Testis (tissue), 3 donors: ENCODE results near the gene SND1. TPM values are rescaled to one million over a fixed set of nuclear protein-coding genes. Genes with fewer than 3 reads are reported as not detected.
A peak's percentile ranks its signal among the peaks of the same experiment; 100 is the strongest.

Experiments used
- DNase-seq: peaks from one replicate; pipeline ENCODE4 v3.0.0-alpha.2; 2019
- H3K27ac ChIP-seq, 2 donors: fragments of 200-600 bp; sonication (generic); one replicate each; pipeline ENCODE4 v1.5.1; 2019
- H3K27me3 ChIP-seq: fragments of 200-600 bp; sonication (generic); one replicate; pipeline ENCODE4 v1.5.1; 2019
- H3K36me3 ChIP-seq: fragments of 200-600 bp; sonication (generic); one replicate; pipeline ENCODE4 v1.5.1; 2017; ENCODE audit warnings: low read depth; ENCODE audit errors: missing control alignments
- H3K4me1 ChIP-seq: fragments of 200-600 bp; sonication (generic); one replicate; pipeline ENCODE4 v1.5.1; 2019
- H3K4me3 ChIP-seq, 2 donors: fragments of 200-600 bp; sonication (generic); one replicate each; pipeline ENCODE4 v1.5.1; 2017 to 2019
- H3K9me3 ChIP-seq: fragments of 200-600 bp; sonication (generic); one replicate; pipeline ENCODE4 v1.5.1; 2017
- POLR2A ChIP-seq: fragments of 450-650 bp; IDR thresholded peaks from one replicate; pipeline ENCODE4 v1.6.1; 2017; ENCODE audit warnings: antibody characterized with exemption, mild to moderate bottlenecking, moderate library complexity
- WGBS, 2 donors: methylation state at CpG; one replicate each; pipeline ENCODE4 v1.1.5; 2018; 5-methylcytosine and 5-hydroxymethylcytosine counted together
- intact Hi-C: fragments of 100-400 bp; cut with DNase I; formaldehyde crosslinking; loops from one replicate; pipeline ENCODE4 v1.15.1; 2023; ENCODE audit warnings: low total_unique reads
- polyA plus RNA-seq: library from polyadenylated mRNA; stranded (reverse); fragments of 350-450 nt; fragmentation: Illumina TruSeq; extraction: RNeasy Lipid Tissue Mini Kit (QIAGEN cat#74804); gene quantifications from one replicate; pipeline ENCODE4 v1.2.3, GENCODE V29; 2014; ENCODE audit warnings: low read depth, low replicate concordance; ENCODE audit not compliant: insufficient read depth
- total RNA-seq, 2 donors: library from RNA; depleted of rRNA; stranded (reverse); fragments of >200 nt; gene quantifications; one replicate each; pipeline ENCODE4 v1.2.3, GENCODE V29; 2016
- TF ChIP-seq, protein P1 (sequence below), 3 experiments: fragments of 450-650 bp in 2 of 3; fragments of 200-600 bp in 1 of 3; sonication (generic) in 1 of 3; IDR thresholded peaks; one replicate each; pipeline ENCODE4 v1.5.1; 2016 to 2019; ENCODE audit warnings: antibody characterized with exemption in 3 of 3, mild to moderate bottlenecking in 2 of 3, moderate library complexity in 1 of 3

The SND1 gene
- total and polyA plus RNA-seq, 3 donors from 2014 or later, result 132 to 207 (median 179) TPM

DNA sequence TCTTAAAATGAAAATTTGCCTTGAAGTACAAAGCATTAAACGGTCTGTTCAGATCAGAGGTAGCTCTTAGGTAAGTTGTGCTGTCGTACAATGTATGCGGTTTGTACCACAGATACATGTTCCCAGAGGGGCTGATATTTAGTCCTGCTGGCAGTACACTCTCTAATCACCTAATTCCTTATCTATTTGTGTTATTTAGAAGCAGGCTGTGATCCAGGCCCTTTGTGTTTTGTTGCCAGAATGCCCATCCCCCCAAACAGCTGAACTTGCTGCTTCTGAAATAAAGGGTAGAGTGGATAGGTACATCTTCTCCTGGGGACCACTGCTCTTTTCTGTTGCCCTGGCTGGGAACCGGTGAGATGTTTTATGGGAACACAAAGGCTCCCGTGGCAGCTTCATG is 84.5 kb downstream of the SND1 start:
- Histone ChIP-seq H3K27ac (no peak overlapping the region), H3K4me3 (no peak overlapping the region), H3K4me1 (peaks cover 17% of the 10 kb centered on the region), H3K27me3 (no peaks in the 10 kb centered on the region), H3K9me3 (no peaks in the 10 kb centered on the region), H3K36me3 (no peaks in the 10 kb centered on the region)
- 50% methylated on average over 5 of the region's 5 CpGs for WGBS, 2 donors
- intact Hi-C loops, result no loop called here
- DNase-seq, result no peak
- TF ChIP-seq POLR2A, result no peak
- TF ChIP-seq, protein P1, sequence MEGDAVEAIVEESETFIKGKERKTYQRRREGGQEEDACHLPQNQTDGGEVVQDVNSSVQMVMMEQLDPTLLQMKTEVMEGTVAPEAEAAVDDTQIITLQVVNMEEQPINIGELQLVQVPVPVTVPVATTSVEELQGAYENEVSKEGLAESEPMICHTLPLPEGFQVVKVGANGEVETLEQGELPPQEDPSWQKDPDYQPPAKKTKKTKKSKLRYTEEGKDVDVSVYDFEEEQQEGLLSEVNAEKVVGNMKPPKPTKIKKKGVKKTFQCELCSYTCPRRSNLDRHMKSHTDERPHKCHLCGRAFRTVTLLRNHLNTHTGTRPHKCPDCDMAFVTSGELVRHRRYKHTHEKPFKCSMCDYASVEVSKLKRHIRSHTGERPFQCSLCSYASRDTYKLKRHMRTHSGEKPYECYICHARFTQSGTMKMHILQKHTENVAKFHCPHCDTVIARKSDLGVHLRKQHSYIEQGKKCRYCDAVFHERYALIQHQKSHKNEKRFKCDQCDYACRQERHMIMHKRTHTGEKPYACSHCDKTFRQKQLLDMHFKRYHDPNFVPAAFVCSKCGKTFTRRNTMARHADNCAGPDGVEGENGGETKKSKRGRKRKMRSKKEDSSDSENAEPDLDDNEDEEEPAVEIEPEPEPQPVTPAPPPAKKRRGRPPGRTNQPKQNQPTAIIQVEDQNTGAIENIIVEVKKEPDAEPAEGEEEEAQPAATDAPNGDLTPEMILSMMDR (IDR thresholded peaks at IDR 0.05), result no peak

DNA sequence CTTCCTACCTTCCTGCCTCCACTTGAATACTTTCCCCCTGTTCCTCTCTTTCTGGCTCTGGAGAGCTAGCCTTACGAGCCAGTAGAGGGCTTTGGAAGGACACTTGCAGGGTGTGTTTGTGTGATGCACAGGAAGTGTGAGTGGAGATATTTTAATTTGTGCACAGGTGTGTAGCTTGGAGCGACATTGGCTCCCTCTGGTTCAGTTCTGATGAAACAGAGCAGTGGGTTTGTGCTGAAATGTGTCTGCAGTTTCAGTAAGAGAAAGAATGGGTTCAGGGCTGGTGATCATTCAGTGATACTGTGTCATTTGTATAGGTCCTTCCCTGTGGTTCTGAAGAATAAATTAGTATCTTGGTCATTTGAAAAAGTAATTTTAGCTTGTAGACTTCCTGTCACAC is 86.9 kb downstream of the SND1 start:
- no peak for DNase-seq
- intact Hi-C loops, result no loop called here
- Histone ChIP-seq H3K27ac (no peak overlapping the region), H3K36me3 (no peaks in the 10 kb centered on the region), H3K4me3 (no peak overlapping the region), H3K4me1 (peaks cover 15% of the 10 kb centered on the region), H3K27me3 (no peaks in the 10 kb centered on the region), H3K9me3 (no peaks in the 10 kb centered on the region)
- TF ChIP-seq POLR2A, result no peak
- TF ChIP-seq, protein P1 (IDR thresholded peaks at IDR 0.05), result no peak
- 96 to 97% methylated on average over 2 of the region's 2 CpGs for WGBS, 2 donors

DNA sequence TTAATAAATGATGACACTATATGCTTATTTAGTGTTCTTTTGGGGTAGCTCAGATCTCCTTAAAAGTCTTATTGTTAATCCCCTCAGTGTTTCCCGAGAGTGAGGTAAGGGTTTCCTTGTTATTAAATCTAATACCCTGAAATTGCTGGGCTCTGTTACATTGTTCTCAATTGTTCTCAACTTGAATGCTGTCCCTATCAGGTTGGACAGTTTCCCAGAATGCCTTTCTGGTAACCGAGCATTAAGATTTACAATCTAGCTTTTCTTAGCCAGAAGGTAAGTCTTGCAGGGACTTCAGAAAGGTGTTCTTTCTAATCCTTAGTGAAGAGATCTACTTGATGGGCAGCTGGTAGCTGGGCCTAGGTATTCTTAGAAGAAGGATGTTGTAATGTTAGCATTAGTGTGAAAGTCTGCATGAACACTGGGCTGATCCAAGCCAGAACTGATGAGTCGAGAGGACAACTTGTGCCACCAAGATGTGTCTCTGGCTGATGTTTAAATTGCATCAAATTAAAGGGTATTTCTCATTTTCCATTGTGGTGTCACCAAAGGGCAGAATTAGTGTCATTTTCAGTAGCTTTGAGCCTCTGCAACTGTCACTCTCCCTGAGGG is 89.9 kb downstream of the SND1 start:
- WGBS, 2 donors, result 57 to 74% methylated on average over 3 of the region's 3 CpGs
- TF ChIP-seq POLR2A, result no peak
- TF ChIP-seq, protein P1 (IDR thresholded peaks at IDR 0.05), result no peak
- Histone ChIP-seq H3K27ac (peak overlapping the region in 1 of 2 donors; percentile 41), H3K4me1 (peaks cover 8% of the 10 kb centered on the region), H3K36me3 (no peaks in the 10 kb centered on the region), H3K9me3 (no peaks in the 10 kb centered on the region), H3K27me3 (no peaks in the 10 kb centered on the region), H3K4me3 (no peak overlapping the region)
- intact Hi-C loops, result no loop called here
- peak; percentile 24 for DNase-seq

DNA sequence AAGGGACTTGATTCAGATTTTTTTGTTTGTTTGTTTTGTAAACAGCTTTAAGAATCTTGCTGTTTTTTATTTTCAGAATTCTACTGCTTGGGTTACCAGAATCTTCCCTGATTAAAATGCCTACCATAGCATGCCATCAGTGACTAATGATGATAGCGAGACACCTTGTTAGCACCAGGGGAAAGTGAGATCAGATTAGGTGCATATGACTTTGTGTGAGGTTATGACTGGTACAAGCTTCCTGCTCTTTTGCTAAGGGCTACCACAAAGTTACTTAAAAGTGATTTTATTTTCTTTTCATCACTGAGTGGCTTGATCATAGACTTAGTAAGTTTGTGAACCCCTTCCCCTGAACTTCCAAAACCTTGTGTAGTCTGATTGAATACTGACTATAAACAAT is 93.5 kb downstream of the SND1 start:
- Histone ChIP-seq H3K4me1 (peaks cover 3% of the 10 kb centered on the region), H3K27me3 (no peaks in the 10 kb centered on the region), H3K9me3 (no peaks in the 10 kb centered on the region), H3K36me3 (no peaks in the 10 kb centered on the region), H3K4me3 (no peak overlapping the region), H3K27ac (no peak overlapping the region)
- DNase-seq, result no peak
- WGBS, 2 donors, result 89 to 94% methylated on average over 1 of the region's 1 CpG
- intact Hi-C loops, result no loop called here
- TF ChIP-seq, protein P1 (IDR thresholded peaks at IDR 0.05), result no peak
- no peak for TF ChIP-seq POLR2A

DNA sequence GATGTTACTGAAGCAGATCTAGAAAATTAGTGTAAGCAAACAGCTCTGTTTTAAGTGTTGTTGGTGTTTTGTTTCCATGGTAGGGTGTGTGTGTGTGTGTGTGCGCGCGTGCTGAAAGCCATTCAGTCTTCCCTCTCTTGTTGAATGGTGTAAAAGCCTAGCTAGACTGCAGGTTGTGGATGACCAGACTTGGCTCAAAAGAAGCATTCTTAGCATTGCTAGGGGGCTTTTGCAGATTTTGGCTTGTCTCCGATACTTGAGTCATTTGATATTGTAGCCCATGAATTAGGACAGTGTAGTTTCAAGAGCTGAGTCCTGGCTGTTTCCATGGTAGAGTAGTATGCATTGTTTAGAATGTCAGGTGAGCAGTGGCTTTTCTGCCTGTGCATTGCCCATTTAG is 99.1 kb downstream of the SND1 start:
- Histone ChIP-seq H3K4me1 (no peaks in the 10 kb centered on the region), H3K4me3 (no peak overlapping the region), H3K36me3 (no peaks in the 10 kb centered on the region), H3K9me3 (no peaks in the 10 kb centered on the region), H3K27me3 (no peaks in the 10 kb centered on the region), H3K27ac (no peak overlapping the region)
- no peak for DNase-seq
- 91 to 97% methylated on average over 4 of the region's 4 CpGs for WGBS, 2 donors
- TF ChIP-seq, protein P1 (IDR thresholded peaks at IDR 0.05), result no peak
- no peak for TF ChIP-seq POLR2A
- intact Hi-C loops, result no loop called here
